Stimulated activated CD8-positive, alpha-beta memory T cell treated with anti-CD3 and anti-CD28 coated beads, Interleukin-4, amount 100 ng/mL, for 4 hours (primary cell): ENCODE measurements around the gene DISC1.
"Not testable (repeated sequence)": the region's sequence is repeated elsewhere in the genome, so short reads cannot be mapped to it uniquely, and the experiment has no call there.

Source experiments
- DNase-seq, 2 donors: peaks; one replicate each; pipeline ENCODE4 v3.0.0-alpha.2; 2020; ENCODE audit warnings: low read depth in 2 of 2, low spot score in 1 of 2

The DISC1 gene

GRCh38 chr1:231724876-231725647, 98.5 kb downstream of the DISC1 start:
- no peak for DNase-seq

DNA sequence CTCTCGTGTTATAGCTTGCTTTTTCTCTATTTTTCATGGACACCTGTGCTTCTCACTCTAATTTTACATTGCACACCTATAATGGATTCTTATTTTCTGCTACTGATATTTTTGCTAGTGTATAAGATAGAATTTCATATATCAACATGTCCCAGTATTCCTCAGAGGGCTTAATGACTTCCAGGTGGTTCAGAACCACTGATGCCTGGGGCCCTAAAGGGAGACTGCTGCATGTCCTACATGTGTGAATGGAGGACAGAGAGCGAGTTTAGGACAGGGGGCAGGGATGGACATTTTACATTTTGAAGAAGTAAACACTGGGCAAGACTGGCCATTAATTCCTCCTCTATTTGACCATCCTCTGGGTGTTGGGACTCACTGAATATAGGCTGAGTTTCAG, 100.6 kb downstream of the DISC1 start:
- no peak for DNase-seq

- DNase-seq = not testable (repeated sequence)
Measured at GRCh38 chr1:231728987-231729386, 102.4 kb downstream of the DISC1 start.

- no peak for DNase-seq
Measured at GRCh38 chr1:231729544-231729943, 103.0 kb downstream of the DISC1 start.

DNA sequence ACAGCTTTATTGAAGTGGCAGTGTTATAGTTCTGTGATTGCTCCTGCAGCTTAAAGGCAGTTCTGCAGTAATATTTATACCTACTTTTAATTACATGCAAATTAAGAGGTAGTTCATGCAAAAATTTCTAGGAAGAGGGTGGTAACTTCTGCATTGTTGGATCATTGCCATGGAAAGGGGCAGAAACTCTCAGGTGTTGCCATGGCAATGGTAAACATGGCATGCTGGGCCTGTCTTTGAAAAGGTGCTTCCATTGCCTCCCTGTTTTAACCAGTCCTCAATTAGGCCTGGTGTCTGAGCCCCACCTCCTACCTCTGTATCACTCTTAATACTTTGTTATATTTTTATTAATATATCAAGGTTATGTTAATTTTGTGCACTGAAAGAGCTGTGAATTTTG, 104.7 kb downstream of the DISC1 start:
- no peak for DNase-seq

DNA sequence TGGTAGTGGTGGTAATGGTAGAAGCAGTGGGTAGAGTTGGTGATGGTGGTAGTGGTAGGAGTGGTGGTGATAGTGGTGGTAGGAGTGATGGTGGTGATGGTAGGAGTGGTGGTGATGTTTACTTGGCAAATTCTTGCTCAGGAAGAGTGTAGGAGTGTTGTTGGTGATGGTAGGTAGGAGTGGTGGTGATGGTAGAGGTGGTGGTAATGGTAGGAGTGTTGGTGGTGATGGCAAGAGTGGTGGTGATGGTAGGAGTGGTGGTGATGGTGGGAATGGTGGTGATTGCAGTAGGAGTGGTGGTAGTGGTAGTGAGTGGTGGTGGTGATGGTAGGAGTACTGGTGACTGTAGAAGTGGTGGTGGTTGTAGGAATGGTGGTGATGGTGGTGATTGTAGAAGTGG, 106.5 kb downstream of the DISC1 start:
- no peak for DNase-seq

DNA sequence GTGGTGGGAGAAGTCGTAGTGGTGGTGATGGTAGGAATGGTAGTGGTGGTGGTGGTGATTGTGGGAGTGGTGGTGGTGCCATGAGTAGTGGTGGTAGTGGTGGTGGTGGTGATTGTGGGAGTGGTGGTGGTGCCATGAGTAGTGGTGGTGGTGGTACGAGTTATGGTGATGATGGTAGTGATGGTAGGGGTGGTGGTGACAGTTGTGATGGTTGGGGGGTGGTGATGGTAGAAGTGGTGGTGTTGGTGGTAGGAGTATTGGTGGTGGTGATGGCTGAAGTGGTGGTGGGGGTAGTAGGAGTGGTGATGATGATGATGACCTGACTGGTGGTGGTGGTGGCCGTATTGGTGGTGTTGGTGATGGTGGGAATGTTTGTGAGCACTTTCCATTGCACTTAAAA, 107.1 kb downstream of the DISC1 start:
- DNase-seq = no peak

DNA sequence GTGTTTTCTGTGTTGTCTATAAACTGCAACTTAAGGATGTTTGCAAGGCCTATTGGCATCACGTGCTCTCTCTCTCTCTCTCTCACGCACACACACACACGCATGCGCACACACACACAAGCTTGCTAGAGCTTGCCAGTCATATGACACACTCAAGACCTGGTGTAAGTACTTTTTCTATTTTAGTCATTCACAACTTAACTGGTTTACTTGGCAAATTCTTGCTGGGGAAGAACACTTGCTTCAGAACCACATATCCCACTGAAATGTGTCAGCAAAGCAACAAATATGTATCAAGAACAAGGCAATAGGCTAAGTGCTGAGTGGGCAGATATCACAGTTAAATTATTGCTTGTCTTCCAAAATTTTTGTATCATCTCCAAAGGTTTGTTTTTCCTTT, 107.8 kb downstream of the DISC1 start:
- no peak for DNase-seq

GRCh38 chr1:231735411-231735810, 108.8 kb downstream of the DISC1 start:
- no peak for DNase-seq

- no peak for DNase-seq
Measured at GRCh38 chr1:231735941-231736340, 109.4 kb downstream of the DISC1 start.

GRCh38 chr1:231736464-231736863, 109.9 kb downstream of the DISC1 start:
- DNase-seq = no peak

DNA sequence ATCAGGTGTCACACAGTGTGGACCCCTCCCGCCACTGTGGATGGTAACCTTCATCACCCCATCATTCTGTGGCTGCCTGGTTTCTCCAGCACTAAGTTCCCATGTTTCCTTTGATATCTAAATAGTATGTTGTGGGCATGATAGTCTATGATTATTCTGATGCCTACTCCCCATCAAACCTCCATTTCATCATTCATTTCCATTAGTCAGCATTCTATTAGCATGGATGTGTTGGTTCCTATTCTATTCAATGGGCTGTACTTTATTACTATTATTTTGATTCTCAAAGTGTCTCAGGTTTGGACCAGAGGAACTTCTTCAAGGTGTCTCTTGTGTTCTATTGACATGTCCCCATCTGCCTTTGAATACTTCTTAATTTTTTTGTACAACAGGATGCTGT, 112.0 kb downstream of the DISC1 start:
- no peak for DNase-seq

DNA sequence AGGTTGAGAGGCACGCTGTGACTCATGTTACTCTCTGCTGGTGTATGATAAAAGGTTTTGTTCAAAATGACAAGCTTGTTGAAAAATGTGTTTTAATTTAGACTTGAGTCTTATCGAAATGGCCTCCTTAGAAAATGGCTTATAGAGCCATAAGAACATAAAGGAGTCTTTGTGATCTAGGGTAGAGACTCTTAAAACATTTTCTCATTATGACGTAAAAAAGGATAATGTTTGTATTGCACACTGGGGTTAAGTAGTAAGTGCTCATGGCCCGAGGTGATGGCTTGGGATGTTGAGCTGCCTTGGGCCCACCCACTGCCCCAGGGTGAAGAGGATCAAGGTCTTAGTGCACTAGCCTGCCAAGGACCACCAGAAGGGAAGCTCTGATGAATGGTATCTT, 117.4 kb downstream of the DISC1 start:
- DNase-seq = no peak

GRCh38 chr1:231748760-231749415, 122.3 kb downstream of the DISC1 start:
- DNase-seq = no peak

DNA sequence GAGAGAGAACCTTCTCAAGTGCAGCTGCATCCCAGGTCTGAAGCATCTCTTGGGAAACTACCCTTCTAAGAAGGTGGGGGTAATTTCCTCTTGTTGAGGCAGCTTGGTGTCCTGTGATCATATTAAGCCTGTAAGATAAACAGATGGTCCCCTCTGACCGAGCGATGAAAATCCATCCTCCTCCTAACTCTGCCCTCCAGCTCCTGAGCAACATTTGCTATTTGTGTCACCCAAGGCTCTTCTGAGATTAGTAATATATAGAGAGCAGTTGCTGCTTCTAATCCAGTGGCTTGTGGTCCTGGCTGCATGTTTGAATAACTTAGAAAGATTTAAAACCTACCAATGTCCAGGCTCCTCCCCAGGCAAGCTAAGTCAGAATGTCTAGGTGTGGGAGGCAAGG, 123.7 kb downstream of the DISC1 start:
- no peak for DNase-seq

GRCh38 chr1:231750818-231751362, 124.3 kb downstream of the DISC1 start:
- DNase-seq = no peak

- DNase-seq = no peak
Measured at GRCh38 chr1:231751415-231751814, 124.8 kb downstream of the DISC1 start.

- no peak for DNase-seq
Measured at GRCh38 chr1:231753313-231753712, 126.7 kb downstream of the DISC1 start.

DNA sequence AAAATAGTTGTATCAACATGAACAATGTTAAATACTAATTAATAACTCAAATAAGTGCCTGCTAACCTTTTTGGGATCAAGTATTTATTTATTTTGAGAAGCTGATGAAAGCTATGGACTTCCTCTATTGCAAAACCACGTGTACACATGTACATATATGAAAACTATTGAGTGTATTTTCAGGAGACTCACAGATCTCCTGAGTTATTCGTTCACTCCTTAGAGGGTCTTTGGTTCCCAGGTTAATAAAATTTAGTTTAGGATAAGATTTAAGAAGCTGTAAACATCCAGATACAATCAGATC, 130.5 kb downstream of the DISC1 start:
- DNase-seq = no peak

DNA sequence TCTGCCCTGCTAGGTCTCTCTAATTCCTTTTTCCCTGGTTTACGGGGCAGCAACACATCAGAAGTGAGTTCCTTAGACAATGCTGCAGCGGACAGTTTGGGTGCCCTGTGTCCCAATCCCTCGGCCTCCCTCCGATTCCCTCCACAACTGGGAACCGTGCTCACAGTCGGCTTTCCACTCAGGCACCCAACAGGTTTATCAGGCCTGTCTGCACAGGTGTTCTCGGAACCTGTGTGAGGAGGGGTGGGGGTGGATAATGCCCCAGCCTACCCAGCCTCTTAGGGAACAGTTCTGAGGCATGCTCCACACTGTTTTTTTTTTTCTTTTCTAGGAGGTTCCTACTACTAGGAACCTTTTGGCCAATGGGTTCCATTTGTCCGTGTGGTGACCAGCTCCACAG, 131.2 kb downstream of the DISC1 start:
- no peak for DNase-seq

DNA sequence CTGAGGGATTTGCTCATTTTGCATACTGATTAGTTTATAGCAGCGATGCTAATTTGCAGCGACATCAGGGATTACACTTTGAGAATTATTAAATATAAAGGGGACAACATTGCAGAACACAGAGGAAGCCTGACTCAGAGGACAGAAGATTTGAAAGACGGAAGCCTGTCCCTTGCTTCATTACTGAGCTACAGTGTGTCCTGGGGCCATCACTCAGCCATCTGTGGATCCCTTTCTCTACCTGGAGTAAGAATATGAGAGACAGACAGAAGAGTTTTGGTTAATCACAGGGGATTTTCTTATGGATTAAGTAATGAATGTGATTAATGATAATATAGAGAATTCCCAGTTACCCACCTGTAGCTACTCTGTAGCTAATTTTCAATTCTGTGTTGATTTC, 134.7 kb downstream of the DISC1 start:
- no peak for DNase-seq

- no peak for DNase-seq
Measured at GRCh38 chr1:231761747-231762541, 135.4 kb downstream of the DISC1 start.
